ENCODE results near the gene SLC25A5.

DNA sequence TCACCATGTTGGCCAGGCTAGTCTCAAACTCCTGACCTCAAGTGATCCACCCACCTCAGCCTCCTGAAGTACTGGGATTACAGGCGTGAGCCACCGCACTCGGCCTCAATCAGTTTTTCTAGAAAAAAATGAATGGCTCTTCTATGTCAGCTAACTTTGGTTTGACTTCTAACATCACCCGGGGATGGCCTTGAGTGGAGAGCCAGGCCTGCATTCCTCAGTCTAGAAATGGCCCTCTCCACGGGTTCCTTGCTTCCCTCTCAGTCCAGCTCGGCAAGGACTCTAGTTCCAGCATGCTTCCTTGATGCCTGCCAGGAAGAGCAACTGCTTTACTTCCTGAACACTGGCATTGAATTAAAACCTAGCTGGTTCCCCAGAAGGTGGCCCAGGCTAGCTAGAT is 39.0 kb downstream of the SLC25A5 start:
- TF ChIP-seq ELF4 (IDR thresholded peaks at IDR 0.05) (no peak), HDGF (IDR thresholded peaks at IDR 0.05; ENCODE audit: borderline replicate concordance) (no peak), FOXM1 (IDR thresholded peaks at IDR 0.05; ENCODE audit: borderline replicate concordance) (no peak), BHLHE40 (IDR thresholded peaks at IDR 0.05; ENCODE audit: borderline replicate concordance) (no peak), FOXA1 (IDR thresholded peaks at IDR 0.05) (no peak), SUZ12 (IDR thresholded peaks at IDR 0.05) (no peak), FOXK2 (IDR thresholded peaks at IDR 0.05) (no peak)

Measured in HEK293T (cell line).